Rectal smooth muscle tissue (tissue), 1 donor: ENCODE results near the gene PREPL.
"Not testable (repeated sequence)": the region's sequence is repeated elsewhere in the genome, so short reads cannot be mapped to it uniquely, and the experiment has no call there.

Source experiments
- H3K27ac ChIP-seq: one replicate; pipeline ENCODE4 v1.7.0; 2013; ENCODE audit warnings: low read depth, low read length, inconsistent platforms
- H3K27me3 ChIP-seq: one replicate; pipeline ENCODE4 v1.7.0; 2013; ENCODE audit warnings: low read length; ENCODE audit not compliant: control insufficient read depth, insufficient read depth
- H3K36me3 ChIP-seq: one replicate; pipeline ENCODE4 v1.7.0; 2013; ENCODE audit warnings: low read length; ENCODE audit not compliant: control insufficient read depth, insufficient read depth
- H3K4me1 ChIP-seq: one replicate; pipeline ENCODE4 v1.7.0; 2013; ENCODE audit warnings: low read length; ENCODE audit not compliant: control insufficient read depth, insufficient read depth
- H3K4me3 ChIP-seq: one replicate; pipeline ENCODE4 v1.7.0; 2013; ENCODE audit warnings: low read length
- H3K9ac ChIP-seq: one replicate; pipeline ENCODE4 v1.7.0; 2013; ENCODE audit warnings: low read length

PREPL gene

DNA sequence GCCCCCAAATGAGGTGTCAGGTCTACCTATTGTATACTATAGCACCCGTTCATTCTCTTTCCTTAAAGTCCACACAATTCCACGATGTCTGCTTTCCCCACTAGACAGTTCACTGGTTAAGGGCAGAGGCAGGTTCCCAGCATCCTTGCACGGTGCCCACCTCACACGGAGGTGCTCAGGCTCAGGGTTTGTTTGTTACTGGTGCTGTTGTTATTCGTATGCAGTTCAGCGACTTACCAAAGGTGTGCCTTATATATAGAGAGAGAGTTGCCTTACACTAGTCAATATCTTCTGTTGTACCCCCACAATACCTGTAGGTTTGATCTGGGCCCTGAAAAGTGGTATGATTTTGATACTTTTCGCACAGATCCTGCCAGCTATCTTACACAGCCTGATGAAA, 55.4 kb downstream of the PREPL start:
- Histone ChIP-seq H3K27ac (no peak overlapping the region), H3K9ac (no peak overlapping the region), H3K27me3 (no peaks in the 10 kb centered on the region), H3K4me3 (no peak overlapping the region), H3K4me1 (no peaks in the 10 kb centered on the region), H3K36me3 (no peaks in the 10 kb centered on the region)

GRCh38 chr2:44304258-44304657, 57.0 kb downstream of the PREPL start:
- Histone ChIP-seq H3K27me3 (no peaks in the 10 kb centered on the region), H3K36me3 (no peaks in the 10 kb centered on the region), H3K27ac (no peak overlapping the region)

GRCh38 chr2:44303766-44304165, 57.5 kb downstream of the PREPL start:
- H3K4me1 ChIP-seq, H3K36me3 ChIP-seq, H3K27me3 ChIP-seq, H3K27ac ChIP-seq, H3K9ac ChIP-seq, H3K4me3 ChIP-seq: not testable (repeated sequence)

More at GRCh38 chr2:44304258-44304657, 57.0 kb downstream of the PREPL start:
- Histone ChIP-seq H3K4me1 (no peaks in the 10 kb centered on the region), H3K4me3 (no peak overlapping the region), H3K9ac (no peak overlapping the region)

DNA sequence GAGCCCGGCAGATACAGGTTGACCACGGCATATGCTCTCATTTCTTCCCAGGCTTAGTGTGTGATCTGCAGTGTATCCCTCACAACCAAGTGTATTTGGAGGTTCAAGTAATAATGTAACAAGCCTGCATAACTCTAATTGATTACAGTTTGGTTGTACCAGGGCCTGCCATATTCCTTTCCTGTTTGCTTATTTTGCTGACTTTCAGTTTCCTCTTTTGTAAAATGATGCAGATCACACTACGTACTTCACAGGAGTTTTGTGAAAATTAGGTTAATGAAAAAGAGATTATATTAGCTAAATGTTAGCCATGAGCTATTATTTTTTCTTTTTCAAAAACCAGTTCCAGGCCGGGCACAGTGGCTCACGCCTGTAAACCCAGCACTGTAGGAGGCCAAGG, 60.2 kb downstream of the PREPL start:
- no peaks in the 10 kb centered on the region for H3K36me3 ChIP-seq
- H3K4me3 ChIP-seq: no peak overlapping the region
- no peak overlapping the region for H3K27ac ChIP-seq
- no peak overlapping the region for H3K9ac ChIP-seq
- no peaks in the 10 kb centered on the region for H3K27me3 ChIP-seq
- no peaks in the 10 kb centered on the region for H3K4me1 ChIP-seq

- no peaks in the 10 kb centered on the region for H3K36me3 ChIP-seq
- no peak overlapping the region for H3K27ac ChIP-seq
- no peak overlapping the region for H3K9ac ChIP-seq
- H3K27me3 ChIP-seq: no peaks in the 10 kb centered on the region
- no peaks in the 10 kb centered on the region for H3K4me1 ChIP-seq
- no peak overlapping the region for H3K4me3 ChIP-seq
These were observed 61.7 kb downstream of the PREPL start for GRCh38 chr2:44299635-44300034.

GRCh38 chr2:44297431-44297830, 63.9 kb downstream of the PREPL start:
- no peaks in the 10 kb centered on the region for H3K27me3 ChIP-seq
- H3K9ac ChIP-seq: no peak overlapping the region
- no peaks in the 10 kb centered on the region for H3K4me1 ChIP-seq
- H3K36me3 ChIP-seq: no peaks in the 10 kb centered on the region
- no peak overlapping the region for H3K4me3 ChIP-seq
- no peak overlapping the region for H3K27ac ChIP-seq

- Histone ChIP-seq H3K36me3 (no peaks in the 10 kb centered on the region), H3K9ac (no peak overlapping the region), H3K27me3 (no peaks in the 10 kb centered on the region), H3K27ac (no peak overlapping the region), H3K4me3 (no peak overlapping the region), H3K4me1 (no peaks in the 10 kb centered on the region)
These were observed 64.6 kb downstream of the PREPL start for GRCh38 chr2:44296653-44297052.

DNA sequence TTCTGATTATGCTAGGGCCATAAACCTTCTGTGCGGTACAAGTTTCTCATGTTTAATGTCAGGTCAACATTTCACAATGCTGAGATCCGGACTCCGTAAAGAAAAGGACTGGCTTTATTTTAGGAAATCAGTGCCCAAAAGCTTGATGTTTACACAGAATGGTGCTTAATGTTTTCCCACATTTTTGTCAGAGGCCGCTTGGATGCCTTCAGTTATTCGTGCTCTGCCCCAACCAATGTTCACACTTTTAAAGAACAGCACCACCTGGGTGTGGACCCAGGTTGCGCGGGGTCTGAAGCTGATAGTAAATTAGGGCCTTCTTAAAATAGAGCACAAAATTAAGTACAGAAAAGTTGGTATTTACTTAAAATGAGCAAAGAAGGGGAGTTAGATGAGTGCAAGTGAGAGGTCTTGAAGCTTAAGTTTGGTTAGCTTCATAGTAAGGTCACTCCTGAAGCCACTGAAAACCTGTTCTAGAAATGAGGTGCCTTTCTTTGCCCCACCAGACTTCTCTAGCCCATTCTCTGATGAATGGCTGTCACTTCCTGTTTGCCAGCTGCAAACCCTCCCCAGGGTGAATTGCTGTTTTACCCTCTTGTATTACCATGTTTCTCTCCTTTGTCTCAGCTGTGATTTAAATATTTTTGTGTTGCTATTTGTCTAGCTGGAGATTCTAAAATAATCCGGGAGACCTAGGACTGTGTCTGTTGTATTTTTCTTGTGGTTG, 65.5 kb downstream of the PREPL start:
- Histone ChIP-seq H3K27me3 (no peaks in the 10 kb centered on the region), H3K9ac (no peak overlapping the region), H3K27ac (no peak overlapping the region), H3K4me3 (no peak overlapping the region), H3K36me3 (no peaks in the 10 kb centered on the region), H3K4me1 (no peaks in the 10 kb centered on the region)

GRCh38 chr2:44295113-44295512, 66.2 kb downstream of the PREPL start:
- H3K27me3 ChIP-seq: no peaks in the 10 kb centered on the region
- H3K36me3 ChIP-seq: no peaks in the 10 kb centered on the region
- no peak overlapping the region for H3K4me3 ChIP-seq
- no peaks in the 10 kb centered on the region for H3K4me1 ChIP-seq
- no peak overlapping the region for H3K9ac ChIP-seq
- H3K27ac ChIP-seq: no peak overlapping the region

DNA sequence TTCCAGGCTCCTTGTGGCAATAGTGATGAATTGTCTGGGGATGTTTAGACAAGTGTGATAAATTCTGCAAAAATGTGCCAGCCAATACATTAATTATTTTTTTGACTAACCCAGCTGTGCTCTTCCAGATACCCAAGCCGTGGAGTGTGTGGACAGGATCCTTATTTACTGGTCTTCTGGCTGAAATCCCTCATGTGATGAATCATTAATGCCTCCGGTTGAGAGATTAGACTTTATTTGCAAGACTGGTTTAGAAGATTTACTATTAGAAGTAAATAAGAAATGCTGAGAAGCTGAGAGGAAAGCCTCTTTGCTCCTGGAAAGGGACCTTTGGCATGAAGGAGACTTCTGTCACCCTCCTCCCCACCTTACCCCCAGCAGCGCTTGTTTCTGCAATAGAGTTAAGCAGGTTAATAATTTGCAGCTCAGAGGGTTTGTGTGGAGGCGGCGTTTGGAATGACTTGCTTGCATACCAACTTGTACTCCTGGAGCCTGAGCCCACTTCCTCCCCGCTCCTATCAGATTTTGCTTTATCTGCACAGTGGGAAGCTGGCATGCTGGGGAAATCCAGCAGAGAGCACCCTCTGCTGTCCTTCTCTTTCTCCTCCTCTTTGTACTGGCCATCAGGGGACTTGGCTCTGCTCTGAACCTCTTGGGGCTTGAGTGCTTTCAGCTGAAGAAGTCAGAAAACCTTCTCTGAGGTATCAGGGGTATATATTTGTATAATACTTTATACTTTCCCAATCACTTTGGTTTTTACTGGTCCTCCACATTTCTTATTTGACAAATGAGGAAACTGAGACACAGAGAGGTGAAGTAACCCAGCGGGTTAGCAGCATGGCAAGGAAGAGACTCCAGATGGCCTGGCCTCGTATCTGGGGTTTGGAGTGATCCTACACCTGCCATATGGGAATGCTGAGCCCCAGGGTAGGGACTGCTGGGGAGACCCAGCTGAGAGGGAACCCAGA, 69.7 kb downstream of the PREPL start:
- no peaks in the 10 kb centered on the region for H3K36me3 ChIP-seq
- H3K4me3 ChIP-seq: no peak overlapping the region
- H3K27me3 ChIP-seq: no peaks in the 10 kb centered on the region
- H3K27ac ChIP-seq: no peak overlapping the region
- H3K4me1 ChIP-seq: no peaks in the 10 kb centered on the region
- no peak overlapping the region for H3K9ac ChIP-seq

DNA sequence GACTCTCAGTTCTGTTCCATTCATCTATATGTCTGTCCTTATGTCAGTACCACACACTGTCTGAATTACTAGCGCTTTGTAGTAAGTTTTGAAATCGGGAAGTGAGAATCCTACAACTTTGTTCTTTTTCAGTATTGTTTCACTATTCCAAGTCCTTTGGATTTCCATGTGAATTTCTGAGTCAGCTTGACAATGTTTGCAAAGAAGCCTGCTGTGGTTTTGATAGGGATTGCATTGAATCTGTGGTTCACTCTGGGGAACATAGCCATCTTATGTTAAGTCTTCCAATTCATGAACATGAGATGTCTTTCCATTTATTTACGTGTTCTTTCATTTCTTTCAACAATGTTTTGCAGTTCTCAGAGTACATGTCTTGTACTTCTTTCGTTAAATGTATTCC, 71.0 kb downstream of the PREPL start:
- Histone ChIP-seq H3K4me1 (no peaks in the 10 kb centered on the region), H3K27me3 (no peaks in the 10 kb centered on the region), H3K9ac (no peak overlapping the region)

GRCh38 chr2:44286884-44287638, 74.2 kb downstream of the PREPL start:
- Histone ChIP-seq H3K27ac (no peak overlapping the region), H3K4me3 (no peak overlapping the region)

More for the DNA sequence above, 71.0 kb downstream of the PREPL start:
- no peak overlapping the region for H3K4me3 ChIP-seq
- H3K27ac ChIP-seq: no peak overlapping the region
- no peaks in the 10 kb centered on the region for H3K36me3 ChIP-seq

More at GRCh38 chr2:44286884-44287638, 74.2 kb downstream of the PREPL start:
- Histone ChIP-seq H3K4me1 (no peaks in the 10 kb centered on the region), H3K27me3 (no peaks in the 10 kb centered on the region), H3K36me3 (no peaks in the 10 kb centered on the region), H3K9ac (no peak overlapping the region)
